GM19468 (cell line): ENCODE measurements around the gene LOC101059915.
"Not testable (repeated sequence)": the region's sequence is repeated elsewhere in the genome, so short reads cannot be mapped to it uniquely, and the experiment has no call there.

ENCODE experiments used
- ATAC-seq: cut with Tn5 transposase; IDR thresholded peaks from one replicate; pipeline ENCODE4 v1.9.1; 2021; ENCODE audit warnings: mild to moderate bottlenecking, moderate library complexity, moderate number of reproducible peaks; ENCODE audit not compliant: unreplicated experiment; ENCODE audit errors: extremely low read depth

LOC101059915 gene

DNA sequence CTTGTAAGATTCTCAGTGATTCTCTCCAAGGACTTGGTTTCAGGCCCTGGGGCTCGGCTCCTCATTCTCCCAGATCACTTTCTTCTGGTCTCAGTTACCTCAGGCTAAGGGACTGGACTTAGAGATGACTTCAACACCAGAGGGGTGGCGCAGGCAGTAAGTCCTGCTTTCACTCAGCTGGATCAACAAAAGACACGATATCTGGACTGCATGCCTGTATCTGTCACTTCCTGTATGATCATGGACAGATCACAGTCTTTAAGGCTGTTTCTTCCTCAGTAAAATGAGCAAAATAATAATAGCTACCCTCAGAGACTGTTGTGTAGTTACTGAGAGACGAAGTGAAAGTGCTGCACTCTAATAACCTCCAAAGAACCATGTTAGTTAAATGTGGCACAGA, 29.5 kb upstream of the LOC101059915 start:
- no peak for ATAC-seq

DNA sequence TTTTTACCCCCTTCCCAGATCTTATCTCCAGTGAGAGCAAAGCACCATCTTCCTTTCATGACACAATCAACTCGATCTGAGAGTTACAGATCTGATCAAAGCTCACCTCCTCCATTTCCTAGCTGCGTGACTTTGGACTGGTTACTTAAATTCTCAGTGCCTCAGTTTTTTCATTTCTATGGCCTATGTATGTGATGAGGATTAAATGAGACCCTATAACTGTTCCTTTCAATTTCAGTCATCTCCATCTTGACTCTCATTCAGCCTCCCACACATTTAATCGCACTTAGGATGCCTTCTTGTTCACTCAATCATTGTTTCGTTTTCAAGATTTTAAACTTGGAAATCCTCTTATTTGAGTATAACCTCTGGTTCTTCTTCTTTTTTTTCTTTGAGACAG, 28.9 kb upstream of the LOC101059915 start:
- no peak for ATAC-seq

DNA sequence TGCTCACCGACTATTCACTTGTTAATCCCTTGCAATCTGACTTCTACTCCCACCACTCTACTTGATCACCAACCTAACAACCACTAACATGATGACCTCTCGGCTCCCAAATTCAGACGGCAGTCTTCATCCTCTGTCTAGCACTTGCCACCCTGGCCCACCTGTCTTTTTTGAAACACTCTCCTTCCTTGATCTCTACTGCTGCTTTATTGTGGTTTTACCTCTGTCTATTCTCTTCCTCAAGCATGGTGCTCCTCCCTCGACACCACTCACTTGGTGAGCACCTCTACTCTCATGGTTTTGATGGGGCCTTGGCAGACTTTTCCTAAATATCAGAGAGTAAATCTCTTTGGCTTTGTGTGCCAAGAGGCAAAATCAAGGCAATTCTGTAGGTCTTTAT, 27.3 kb upstream of the LOC101059915 start:
- ATAC-seq = no peak

DNA sequence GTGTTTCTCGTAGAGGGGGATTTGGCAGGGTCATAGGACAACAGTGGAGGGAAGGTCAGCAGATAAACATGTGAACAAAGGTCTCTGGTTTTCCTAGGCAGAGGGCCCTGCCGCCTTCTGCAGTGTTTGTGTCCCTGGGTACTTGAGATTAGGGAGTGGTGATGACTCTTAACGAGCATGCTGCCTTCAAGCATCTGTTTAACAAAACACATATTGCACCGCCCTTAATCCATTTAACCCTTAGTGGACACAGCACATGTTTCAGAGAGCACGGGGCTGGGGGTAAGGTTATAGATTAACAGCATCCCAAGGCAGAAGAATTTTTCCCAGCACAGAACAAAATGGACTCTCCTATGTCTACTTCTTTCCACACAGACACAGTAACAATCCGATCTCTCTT, 22.9 kb upstream of the LOC101059915 start:
- ATAC-seq = not testable (repeated sequence)

DNA sequence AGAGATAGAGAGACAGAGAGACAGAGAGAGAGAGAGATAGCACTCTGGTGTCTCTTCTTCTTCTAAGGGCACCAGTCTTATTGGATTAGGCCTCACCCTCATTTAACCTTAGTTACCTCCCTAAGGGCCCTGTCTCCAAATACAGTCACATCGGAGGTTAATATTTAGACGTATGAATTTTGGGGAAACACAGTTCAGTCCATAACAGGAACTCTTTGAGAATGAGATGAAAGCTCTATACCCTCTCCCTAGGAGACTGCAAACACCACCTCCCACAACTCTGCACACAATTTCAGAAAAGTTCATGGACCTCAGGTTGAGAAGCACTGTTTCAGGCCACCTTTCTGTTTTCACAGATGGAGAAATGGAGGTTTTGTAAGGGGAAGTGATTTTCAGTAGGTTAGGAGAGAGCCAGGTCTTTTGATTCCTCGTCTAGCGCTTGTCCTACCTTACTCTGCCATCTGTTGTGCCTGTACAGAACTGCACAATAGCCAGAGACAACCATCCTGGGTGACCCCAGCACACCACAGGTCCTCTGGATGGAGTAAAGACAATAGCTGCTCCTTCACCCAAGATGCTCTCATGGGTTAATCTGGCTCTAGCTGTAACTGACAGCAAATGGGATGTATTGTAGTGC, 16.9 kb upstream of the LOC101059915 start:
- ATAC-seq = no peak

DNA sequence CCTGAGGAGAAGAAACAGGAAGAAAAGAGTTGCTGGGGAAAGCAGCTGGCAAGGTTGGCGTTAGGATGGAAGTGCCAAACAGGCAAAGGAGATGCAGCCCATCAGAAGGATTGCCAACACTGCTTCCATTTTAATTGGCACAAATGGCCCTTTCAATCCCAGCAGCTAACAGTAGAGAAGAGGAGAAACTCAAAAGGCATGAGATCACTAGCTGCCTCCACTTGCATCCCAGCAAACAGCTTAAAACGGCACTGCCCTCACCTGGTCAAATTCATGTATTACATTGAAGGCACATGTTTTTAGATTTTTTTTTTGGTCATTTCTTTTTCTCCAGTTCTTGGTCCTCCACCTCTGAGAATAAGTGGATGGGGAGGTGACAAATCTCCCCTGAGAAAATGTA, 14.9 kb upstream of the LOC101059915 start:
- no peak for ATAC-seq

DNA sequence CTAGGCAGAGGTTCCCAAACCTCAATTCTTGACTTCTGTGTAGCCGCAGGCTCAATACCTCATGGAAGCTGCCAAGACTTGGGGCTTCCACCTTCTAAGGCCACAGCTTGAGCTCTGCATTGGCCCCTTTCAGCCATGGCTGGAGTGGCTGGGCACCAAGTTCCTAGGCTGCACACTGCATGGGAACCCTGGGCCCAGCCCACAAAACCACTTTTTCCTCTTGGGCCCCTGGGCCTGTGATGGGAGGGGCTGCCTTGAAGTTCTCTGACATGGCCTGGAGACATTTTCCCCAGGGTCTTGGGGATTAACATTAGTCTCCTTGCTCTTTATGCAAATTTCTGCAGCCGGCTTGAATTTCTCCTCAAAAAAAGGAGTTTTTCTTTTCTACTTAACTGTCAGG, 14.0 kb upstream of the LOC101059915 start:
- ATAC-seq = no peak

DNA sequence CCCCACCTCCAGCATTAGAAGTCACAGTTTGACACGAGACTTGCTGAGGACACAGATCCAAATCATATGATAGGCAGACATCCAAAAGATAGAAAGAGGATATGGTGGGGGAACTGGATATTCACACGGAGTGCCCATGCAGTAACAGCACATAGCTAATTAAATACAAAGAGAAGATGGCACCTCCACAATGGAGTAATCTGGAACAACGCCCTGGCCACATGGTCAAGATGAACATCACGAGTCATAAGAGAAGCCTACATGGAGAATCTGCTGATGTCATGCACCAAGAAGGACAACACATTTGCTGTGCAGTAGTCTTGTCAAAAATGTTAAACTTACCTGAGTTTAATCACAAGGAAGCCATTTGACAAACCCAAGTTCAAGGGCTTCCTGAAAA, 10.1 kb upstream of the LOC101059915 start:
- no peak for ATAC-seq

DNA sequence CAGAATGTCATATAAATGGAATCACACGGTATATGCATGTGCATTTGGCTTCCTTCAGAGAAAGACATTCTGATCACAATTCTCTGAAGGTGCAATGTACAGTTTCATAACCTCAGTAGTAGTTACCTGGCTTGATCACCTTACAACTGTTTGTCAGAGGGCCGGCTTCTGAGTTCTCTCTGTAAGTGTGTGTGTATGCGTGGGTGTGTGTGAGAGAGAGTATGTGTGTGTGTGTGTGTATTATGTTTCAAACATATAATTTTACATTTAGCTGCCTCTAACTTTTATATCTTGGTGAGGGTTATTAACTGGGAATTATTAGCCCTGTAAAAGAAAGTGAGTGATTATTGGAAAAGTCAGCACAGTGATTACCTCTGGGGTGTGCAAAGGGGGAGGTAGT, 8.0 kb upstream of the LOC101059915 start:
- no peak for ATAC-seq

DNA sequence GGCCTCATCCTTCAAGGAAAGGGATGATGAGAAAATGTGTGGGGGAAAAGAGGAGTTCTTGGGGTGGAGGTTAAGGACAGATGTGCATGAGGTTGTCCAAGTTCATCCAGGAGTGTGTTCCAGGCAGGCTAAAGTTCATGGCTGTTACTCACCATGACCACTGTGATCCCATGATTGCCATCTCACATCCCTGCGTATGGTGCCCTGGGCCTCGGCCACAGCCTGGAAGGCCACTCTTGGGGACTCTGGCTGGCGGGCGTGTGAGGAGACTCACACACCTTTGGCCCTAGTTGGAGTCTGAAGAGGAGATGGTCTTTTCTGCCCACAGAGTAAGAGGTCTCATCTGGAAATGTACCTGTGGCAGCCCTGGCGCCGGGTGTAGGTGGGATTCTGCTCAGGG, 7.4 kb upstream of the LOC101059915 start:
- ATAC-seq = no peak

DNA sequence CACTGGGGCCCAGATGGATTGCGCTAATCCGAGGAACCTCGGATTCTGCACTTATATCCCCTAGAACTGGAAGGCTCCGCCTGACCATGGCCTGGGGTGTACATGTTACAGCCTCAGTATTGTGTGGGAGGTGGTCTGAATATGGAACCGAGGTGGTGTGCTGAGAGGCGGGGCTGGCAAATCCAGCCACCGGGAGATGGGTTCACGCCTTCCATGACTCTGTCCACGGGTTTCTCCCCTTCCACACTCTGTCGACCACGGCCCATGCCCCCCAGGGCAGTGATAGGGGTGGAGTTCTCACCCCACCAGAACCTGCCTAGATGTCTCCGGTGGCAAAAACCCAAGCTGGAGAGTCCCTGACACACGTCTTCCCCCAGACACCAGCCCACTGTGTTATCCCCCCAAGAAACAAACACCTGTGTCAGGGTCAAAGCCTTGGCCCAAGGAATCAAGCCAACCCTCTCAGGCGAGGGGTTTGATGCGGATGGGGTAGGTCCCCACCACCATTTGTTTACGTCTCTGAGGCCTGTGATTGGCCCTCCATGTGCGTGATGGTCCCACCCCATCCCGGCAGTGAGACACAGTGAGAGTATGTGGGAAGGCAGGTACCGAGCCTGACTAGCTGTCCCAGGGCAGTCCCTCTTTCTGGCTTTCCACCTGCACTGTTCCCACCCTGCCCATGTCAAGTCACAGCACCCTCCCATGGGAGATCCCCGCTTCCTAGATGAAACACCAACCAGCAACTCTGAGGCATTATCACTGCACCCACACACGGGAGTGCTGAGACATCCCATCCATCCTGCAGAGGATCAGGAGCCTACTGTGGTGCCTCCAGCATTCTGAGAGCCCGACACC, 6.6 kb upstream of the LOC101059915 start:
- no peak for ATAC-seq

DNA sequence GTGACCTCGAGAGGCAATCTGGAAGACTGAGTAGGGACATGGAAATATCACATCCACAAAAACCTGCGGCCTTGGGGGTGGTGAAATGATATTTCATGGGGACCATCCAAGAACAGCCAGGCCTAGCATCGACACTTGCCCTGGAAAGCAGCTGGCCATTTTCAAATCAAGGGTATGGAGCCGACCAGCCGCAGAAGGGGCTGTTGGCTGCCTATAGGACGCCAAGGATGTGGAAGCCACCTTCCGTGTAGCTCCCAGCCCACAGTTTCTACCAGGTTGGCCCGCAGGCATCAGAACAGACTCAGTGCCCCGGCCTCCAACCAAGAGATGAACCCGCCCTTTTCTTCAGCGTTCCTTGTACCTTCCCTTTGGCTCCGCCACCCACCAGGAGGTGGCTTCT, 5.4 kb upstream of the LOC101059915 start:
- no peak for ATAC-seq

DNA sequence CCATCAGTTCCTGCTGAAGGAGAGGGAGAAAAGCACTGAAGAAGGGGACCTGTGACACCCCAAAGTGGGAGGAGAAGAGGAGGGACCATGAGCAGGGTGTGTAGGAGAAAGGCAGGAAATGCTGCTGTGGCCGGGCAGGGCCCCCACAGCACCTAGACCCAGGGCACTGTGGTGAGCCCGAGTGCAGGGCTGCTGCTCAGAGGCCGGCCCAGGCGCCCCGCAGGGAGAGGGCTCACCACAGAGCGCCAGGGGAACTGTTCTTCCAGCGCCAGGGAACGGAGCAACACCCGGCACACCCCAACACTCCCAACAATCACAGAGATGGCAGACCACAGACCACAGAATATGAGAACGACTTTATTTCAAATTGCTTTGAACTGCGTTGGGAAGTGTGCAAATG, 4.7 kb upstream of the LOC101059915 start:
- not testable (repeated sequence) for ATAC-seq

DNA sequence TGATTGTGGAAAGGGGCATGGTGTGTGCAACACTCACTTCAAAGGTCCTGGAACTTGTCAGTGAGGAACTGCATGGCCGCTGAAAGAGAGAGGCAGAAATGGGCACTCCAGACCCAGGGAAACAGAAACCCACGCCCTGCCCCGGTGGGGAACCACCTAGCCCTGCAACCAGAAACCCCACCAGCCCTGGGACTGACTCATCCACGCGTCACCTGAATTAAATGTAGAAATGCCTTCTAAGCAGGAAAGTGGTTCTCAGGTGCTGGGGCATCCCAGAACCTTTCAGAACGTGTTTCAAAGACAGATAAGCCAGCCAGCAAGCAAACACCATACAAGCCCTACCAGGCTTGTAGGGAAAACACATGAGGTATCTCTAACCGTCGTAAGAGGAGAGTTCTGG, 4.1 kb upstream of the LOC101059915 start:
- ATAC-seq = not testable (repeated sequence)

DNA sequence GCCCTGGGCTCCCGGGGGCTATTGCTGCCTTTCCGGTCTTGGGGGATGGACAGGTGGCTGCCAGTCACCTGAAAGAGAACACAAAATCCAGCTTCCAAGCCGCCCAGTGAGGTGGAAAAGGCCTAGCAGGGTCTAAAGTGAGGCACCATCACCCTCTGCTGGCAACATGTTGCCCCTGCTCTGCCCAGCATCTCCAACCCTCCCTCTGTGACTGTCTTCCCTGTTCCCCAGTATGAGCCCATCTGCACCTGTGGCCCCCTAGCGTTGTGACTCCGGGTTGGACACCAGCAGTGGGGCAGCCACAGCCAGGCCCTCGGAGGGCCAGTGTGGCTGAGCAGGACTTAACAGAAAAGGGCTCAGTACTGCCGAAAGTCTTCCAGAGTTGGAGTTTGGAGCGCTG, 3.1 kb upstream of the LOC101059915 start:
- not testable (repeated sequence) for ATAC-seq

DNA sequence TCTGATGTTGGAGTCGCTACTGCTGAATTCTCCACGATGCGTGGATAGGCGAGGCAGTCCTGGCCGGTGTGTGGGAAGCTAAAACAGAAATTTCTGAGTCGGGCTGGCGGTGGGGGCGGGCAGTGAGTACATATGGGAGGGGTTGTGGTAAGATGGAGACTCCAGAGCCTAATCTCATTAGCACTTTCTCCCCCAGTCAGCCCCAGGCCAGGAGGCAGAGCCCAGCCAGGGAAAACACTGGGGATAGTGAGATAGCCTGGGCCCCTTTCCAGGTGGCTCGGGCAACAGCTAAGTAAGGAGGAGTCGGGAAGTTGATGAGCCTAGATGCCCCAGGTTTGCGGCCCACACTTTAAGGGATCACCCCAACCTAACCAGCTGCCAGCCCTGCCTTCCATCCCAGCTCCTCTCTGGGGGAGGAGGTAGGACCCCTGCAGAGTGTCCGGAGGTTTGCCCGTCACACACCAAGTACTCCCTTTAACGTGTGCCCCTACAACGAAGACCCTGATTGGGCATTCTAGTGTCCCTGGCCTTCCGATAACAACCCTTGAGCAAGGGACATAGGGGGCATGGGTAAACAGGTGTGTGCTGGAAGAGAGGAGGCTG, 2.4 kb upstream of the LOC101059915 start:
- ATAC-seq = no peak

DNA sequence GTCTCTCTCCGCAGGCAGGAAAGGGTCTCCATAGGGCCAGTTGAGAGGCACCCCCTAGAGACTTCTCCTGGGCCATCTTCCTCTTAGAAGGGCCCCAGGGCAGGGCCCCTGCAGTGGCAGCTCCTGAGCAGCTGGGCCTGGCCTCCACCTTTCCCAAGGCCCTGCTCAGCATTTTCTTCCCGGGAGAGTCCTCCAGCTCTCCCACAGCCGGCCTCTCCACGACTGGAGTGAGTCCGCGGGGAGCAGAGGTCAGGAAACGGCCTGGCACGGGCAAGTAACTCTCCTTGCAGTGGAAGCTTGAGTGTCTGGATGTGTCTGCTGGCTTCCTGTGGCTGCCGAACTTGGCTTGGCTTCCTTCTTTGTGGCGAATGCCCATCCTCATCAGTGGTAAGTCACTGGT, 1.6 kb upstream of the LOC101059915 start:
- no peak for ATAC-seq

DNA sequence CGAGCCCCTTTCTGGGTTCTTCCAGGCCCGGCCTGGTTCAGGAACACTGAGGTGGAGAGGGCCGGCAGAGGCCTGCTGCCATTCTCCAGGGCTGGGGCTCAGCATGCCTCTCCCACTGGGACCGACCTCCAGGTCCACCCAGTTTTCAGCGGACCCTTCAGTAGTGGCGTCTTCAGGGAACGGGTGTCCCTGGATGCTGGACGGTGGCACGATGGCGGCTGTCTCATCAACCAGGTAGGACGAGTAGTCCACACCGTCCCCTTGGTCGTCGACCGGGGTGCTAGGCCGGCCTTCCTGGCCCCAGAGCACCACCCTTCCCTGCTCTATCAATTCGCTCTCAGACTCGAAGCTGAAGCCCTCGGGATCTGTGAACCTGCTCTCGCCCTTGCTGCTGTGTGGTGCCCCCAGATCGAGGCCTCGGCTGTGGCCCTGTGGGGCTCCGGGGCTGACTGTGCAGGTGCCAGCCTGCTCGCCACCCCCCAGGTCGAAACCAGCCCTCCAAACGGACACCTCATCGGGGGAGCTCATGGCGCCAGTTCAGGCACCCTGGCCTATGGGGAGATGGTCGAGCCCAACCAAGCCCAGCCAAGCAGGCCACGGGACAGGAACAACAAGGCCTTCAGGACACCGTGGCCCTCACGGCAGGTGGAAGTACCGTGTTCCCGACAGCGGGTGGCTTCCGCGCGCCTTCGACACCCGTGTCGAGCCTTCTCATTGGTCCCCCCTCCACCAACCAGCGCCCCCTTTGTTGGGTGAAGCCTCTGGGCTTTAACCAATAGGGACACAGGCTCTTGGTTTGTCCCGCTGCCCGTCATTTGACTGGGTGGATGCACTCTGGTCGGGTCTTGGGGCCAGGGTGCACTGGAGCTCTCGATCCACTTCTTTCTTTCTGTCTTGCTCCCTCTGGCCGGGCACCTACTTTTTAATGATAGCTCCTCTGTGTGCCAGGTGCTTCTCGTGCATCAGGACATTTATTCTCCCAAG, 814 bp upstream of the LOC101059915 start:
- no peak for ATAC-seq

DNA sequence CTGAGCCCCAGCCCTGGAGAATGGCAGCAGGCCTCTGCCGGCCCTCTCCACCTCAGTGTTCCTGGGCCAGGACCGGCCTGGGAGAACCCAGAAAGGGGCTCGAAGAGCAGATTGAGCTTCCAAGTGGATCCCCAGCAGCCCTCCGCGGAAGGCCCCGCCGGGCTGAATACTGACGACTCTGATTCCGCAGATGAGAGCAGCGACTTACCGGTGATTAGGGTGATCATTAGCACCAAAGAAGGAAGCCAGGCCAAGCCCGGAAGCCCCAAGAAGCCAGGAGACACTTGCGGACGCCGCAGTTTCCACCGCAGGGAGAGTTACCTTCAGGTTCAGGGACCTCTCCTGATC, 876 bp downstream of the LOC101059915 start:
- no peak for ATAC-seq

DNA sequence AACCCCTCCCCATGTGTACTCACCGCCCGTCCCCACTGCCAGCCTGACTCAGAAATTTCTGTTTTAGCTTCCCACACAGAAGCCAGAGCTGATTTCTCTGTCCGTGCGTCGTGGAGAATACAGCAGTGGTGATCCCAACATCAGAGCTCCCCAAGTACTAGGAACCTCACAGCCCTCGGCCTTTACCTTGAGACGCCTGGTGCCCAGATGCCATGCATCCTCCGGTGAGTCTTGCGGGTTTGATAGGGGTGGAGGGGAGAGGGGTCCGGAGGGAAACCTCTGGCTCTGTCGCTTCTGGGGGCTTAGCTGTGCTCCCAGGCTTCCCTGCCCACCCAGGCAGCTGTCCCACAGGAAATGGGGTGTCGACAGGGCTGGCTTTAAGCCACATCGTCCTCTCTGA, 2.1 kb downstream of the LOC101059915 start:
- no peak for ATAC-seq
